KMS-11 (cell line): Measurements from ENCODE around the gene ATXN7L2.

Source experiments
- H2AFZ ChIP-seq: fragments of 200-600 bp; sonication (generic); 2 replicates; pipeline ENCODE4 v1.6.1; 2016; ENCODE audit warnings: antibody characterized with exemption, mixed run types, low read depth
- H3K27ac ChIP-seq: fragments of 200-600 bp; sonication (generic); 2 replicates; pipeline ENCODE4 v1.6.1; 2016; ENCODE audit warnings: mild to moderate bottlenecking, mixed run types
- H3K27me3 ChIP-seq: fragments of 200-600 bp; sonication (generic); 2 replicates; pipeline ENCODE4 v1.6.1; 2017; ENCODE audit warnings: mild to moderate bottlenecking, low read depth, mixed run types, moderate library complexity; ENCODE audit not compliant: insufficient read depth
- H3K36me3 ChIP-seq: fragments of 200-600 bp; sonication (generic); 2 replicates; pipeline ENCODE4 v1.6.1; 2017; ENCODE audit warnings: mild to moderate bottlenecking, mixed run types; ENCODE audit not compliant: insufficient read depth
- H3K4me1 ChIP-seq: fragments of 200-600 bp; sonication (generic); 2 replicates; pipeline ENCODE4 v1.6.1; 2016; ENCODE audit warnings: mild to moderate bottlenecking, low read depth, mixed run types; ENCODE audit not compliant: poor library complexity, severe bottlenecking
- H3K4me2 ChIP-seq: fragments of 200-600 bp; sonication (generic); 2 replicates; pipeline ENCODE4 v1.7.0; 2016; ENCODE audit warnings: mild to moderate bottlenecking, mixed run types
- H3K4me3 ChIP-seq: fragments of 200-600 bp; sonication (generic); IDR thresholded peaks from 2 replicates; pipeline ENCODE4 v1.6.1; 2017; ENCODE audit warnings: low read depth, low read length, mixed read lengths; ENCODE audit not compliant: insufficient read depth
- H3K79me2 ChIP-seq: fragments of 200-600 bp; sonication (generic); 2 replicates; pipeline ENCODE4 v1.6.1; 2016; ENCODE audit warnings: low read depth, mixed run types; ENCODE audit not compliant: insufficient read depth
- H3K9ac ChIP-seq: fragments of 200-600 bp; sonication (generic); 2 replicates; pipeline ENCODE4 v1.6.1; 2016; ENCODE audit warnings: mild to moderate bottlenecking, mixed run types
- H4K20me1 ChIP-seq: fragments of 200-600 bp; sonication (generic); 2 replicates; pipeline ENCODE4 v1.6.1; 2016; ENCODE audit warnings: mild to moderate bottlenecking, mixed run types; ENCODE audit not compliant: insufficient read depth
- CTCF ChIP-seq: fragments of 200-600 bp; sonication (generic); conservative IDR thresholded peaks from 2 replicates; pipeline ENCODE4 v1.6.1; 2017; ENCODE audit warnings: low read depth, mild to moderate bottlenecking, antibody characterized with exemption, low read length, moderate library complexity, mixed read lengths

The ATXN7L2 gene

GRCh38 chr1:109499081-109499480, 15.4 kb downstream of the ATXN7L2 start:
- Histone ChIP-seq H4K20me1 (no peaks in the 10 kb centered on the region), H3K4me3 (no peak overlapping the region), H3K36me3 (no peaks in the 10 kb centered on the region; the same call in 1 of the 2 replicates), H3K27ac (no peak overlapping the region), H3K4me1 (peaks cover 10% of the 10 kb centered on the region), H3K9ac (no peak overlapping the region), H3K27me3 (no peaks in the 10 kb centered on the region), H2AFZ (no peak overlapping the region), H3K79me2 (peaks cover 14% of the 10 kb centered on the region; the same call in 1 of the 2 replicates), H3K4me2 (no peak overlapping the region)
- TF ChIP-seq CTCF, result no peak

GRCh38 chr1:109499661-109500536, 16.2 kb downstream of the ATXN7L2 start:
- H3K27ac ChIP-seq, result no peak overlapping the region
- H3K4me1 ChIP-seq, result peaks cover 6% of the 10 kb centered on the region
- no peak overlapping the region for H3K4me3 ChIP-seq
- H3K79me2 ChIP-seq, result peaks cover 7% of the 10 kb centered on the region; the same call in 1 of the 2 replicates
- H3K9ac ChIP-seq, result no peak overlapping the region
- H3K4me2 ChIP-seq, result no peak overlapping the region
- TF ChIP-seq CTCF, result peak; percentile 86
- no peak overlapping the region for H2AFZ ChIP-seq
- H3K36me3 ChIP-seq, result no peaks in the 10 kb centered on the region; the same call in 1 of the 2 replicates
- H3K27me3 ChIP-seq, result no peaks in the 10 kb centered on the region
- H4K20me1 ChIP-seq, result no peaks in the 10 kb centered on the region

GRCh38 chr1:109500941-109501381, 17.3 kb downstream of the ATXN7L2 start:
- no peak overlapping the region for H3K4me2 ChIP-seq

GRCh38 chr1:109501644-109502363, 18.1 kb downstream of the ATXN7L2 start:
- Histone ChIP-seq H3K4me1 (no peaks in the 10 kb centered on the region), H3K4me3 (no peak overlapping the region), H3K79me2 (no peaks in the 10 kb centered on the region), H2AFZ (no peak overlapping the region), H3K9ac (no peak overlapping the region), H3K36me3 (no peaks in the 10 kb centered on the region), H4K20me1 (no peaks in the 10 kb centered on the region), H3K27me3 (no peaks in the 10 kb centered on the region), H3K27ac (no peak overlapping the region), H3K4me2 (no peak overlapping the region)
- no peak for TF ChIP-seq CTCF

More at GRCh38 chr1:109500941-109501381, 17.3 kb downstream of the ATXN7L2 start:
- Histone ChIP-seq H3K36me3 (no peaks in the 10 kb centered on the region; the same call in 1 of the 2 replicates), H3K79me2 (peaks cover 3% of the 10 kb centered on the region; the same call in 1 of the 2 replicates), H2AFZ (no peak overlapping the region), H3K9ac (no peak overlapping the region), H3K4me3 (no peak overlapping the region), H3K27me3 (no peaks in the 10 kb centered on the region), H3K27ac (no peak overlapping the region), H4K20me1 (no peaks in the 10 kb centered on the region), H3K4me1 (no peaks in the 10 kb centered on the region)
- no peak for TF ChIP-seq CTCF
